NCI-H82 treated with DMSO at 0.1 percent for 48 hours (cell line): Measurements from ENCODE around the gene ZFAND6.
"Not testable (repeated sequence)": the region's sequence is repeated elsewhere in the genome, so short reads cannot be mapped to it uniquely, and the experiment has no call there.

Experiments
- DNase-seq: peaks from one replicate; lab custom pipeline; 2025; ENCODE audit not compliant: unreplicated experiment; lab: John Stamatoyannopoulos, UW

The ZFAND6 gene

DNA sequence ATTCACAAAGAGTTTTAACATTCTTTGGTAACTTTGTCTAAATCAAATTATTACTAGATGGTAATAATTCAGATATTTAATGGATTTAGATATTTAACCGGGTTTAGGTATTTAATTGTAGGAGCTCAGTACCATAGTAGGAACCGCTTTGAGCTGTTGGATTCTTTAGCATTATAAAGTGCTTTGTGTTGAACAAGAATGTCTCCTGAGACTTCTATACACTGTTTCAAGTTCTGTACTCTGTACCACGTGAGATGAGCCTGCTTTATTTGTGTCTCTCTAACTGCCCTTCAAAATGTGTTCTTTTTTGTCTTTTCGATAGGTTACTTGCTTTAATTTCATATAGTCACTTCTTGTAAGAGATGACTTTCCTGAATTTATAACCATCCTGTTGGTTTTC, 36.0 kb downstream of the ZFAND6 start:
- no peak for DNase-seq

DNA sequence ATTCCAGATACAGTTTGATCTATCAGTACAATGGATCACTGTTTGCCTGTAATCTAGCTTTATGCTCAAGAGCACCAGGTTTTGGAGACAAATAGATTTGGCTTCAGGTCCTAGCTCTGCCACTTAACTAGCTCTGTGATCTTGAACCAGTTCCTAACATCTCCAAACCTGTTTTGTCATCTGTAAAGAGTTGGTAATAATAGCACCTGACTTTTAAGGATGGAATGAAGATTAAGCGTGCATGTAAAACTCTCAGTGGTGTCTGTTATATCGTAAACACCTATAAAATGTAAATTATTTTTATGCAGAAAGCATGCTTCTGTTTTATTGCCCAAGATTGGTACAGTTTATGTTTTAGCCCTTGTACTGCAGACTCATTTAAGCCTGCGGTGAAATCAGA, 36.5 kb downstream of the ZFAND6 start:
- no peak for DNase-seq

DNA sequence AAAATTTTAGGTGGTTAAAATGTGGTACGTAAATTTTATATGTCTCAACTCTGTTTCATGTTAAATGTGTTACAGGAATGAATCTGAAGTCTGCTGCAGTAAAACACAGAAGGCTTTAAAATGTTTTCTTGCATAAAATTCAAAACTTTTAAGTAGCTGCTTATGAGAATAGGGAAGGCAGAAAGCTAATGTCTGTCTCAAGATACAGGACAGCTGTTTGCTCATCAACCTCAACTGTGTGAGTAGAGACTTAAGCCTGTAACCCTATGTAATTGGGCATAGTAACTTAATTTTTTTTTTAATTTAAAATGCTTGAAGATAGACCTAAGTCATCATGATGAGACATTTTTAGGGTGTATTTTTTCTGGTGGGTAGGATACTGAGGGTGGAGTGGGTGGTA, 38.9 kb downstream of the ZFAND6 start:
- DNase-seq: no peak

DNA sequence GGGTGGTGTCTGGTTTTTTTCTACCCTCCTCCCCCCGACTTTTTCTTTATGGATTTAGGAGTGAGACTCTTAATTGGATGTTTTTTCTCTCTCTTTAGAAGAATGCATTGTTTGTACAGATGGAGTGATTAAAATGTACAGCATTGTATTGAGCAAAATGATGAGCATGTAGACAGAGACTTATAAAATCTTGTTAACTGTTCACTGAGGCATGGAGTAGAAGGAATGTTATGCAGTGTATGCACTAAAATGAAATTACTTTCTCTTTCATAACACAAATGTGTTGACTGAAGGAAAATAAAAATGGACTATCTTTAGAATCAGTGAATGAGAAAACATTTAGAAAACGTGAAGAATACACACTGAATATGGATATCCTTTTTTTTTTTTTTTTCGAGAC, 39.8 kb downstream of the ZFAND6 start:
- peak; percentile 16 for DNase-seq

DNA sequence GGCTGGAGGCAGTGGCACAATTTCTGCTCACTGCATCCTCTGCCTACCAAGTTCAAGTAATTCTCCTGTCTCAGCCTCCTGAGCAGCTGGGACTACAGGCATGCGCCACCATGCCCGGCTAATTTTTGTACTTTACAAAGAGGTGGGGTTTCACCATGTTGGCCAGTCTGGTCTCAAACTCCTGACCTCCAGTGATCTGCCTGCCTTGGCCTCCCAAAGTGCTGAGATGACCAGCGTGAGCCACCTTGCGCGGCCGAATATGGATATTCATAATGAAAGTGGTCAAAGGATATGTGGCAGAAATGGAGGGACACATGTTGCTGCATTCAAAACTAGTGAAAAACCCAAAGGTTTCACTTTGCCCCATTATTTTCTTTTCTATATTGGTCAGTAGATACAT, 40.2 kb downstream of the ZFAND6 start:
- not testable (repeated sequence) for DNase-seq

DNA sequence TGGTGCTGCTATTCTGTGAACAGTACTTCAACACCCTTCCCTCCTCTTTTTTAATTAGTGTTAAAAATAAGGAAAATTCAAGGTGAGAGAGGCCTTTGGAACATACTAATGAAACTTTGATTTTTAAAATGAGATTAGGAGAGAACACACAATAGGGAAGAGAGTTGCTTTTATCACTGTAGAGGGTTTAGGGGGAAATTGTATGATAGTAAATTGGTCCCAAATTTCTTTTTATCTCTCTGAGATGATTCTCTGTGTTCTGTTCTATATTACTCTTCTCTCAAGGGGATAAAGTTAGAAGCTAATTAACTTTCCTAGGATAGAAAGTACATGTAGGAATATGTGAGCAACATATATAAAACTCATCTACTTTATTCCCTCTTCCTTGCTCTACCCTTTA, 40.8 kb downstream of the ZFAND6 start:
- no peak for DNase-seq

DNA sequence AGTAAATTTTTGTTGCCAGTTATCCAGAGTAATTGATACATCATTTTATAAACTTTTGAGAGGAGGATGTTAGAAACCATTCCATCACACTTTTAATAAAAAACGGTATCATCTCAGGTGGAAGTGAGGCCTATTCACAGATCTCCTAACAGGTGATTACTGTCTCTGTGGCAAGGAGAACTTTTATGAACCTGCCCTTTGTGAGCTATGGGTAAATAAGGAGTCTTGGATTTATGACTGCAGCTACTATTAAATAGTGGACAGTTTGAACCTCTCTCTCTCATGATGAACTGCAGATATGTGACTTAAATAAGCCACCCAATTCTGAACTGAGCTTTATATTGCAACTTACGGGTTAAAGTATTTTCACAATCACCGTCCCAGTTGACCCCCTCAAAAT, 45.7 kb downstream of the ZFAND6 start:
- no peak for DNase-seq

DNA sequence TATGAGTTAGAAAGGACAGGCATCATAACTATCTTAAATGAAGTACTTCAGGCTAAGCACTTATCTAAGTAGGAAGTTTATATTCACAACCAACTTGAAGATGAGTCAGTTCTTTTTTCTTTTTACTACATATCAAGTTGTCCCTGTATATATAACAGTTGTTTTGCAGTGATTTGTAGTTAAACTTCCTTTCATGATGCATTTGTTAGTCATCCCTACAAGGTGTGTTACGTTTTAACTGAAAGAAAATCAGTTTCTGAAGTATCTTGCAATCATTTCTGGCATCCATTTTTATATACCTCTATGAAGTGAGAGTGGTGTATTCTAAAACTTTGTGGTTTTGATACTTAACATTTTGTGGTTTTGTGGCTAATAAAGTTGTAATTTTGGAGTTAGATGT, 46.1 kb downstream of the ZFAND6 start:
- DNase-seq: no peak

DNA sequence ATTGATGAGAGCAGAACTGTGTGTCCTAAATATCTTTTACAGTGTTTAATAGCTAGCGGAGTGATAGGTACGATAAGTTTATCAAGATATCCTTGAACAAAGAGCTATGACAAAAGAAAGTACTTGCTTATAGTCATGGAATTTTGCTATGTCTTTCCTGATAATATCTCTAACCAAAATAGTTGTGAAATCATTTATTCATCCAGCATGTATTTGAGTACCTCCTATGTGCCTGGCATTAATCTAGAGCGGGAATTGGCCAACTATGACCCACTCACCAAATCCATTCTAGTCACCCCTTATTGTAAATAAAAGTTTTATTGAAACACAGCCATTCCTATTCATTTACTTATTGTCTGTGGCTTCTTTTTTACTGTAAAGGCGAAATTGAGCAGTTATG, 46.6 kb downstream of the ZFAND6 start:
- no peak for DNase-seq

DNA sequence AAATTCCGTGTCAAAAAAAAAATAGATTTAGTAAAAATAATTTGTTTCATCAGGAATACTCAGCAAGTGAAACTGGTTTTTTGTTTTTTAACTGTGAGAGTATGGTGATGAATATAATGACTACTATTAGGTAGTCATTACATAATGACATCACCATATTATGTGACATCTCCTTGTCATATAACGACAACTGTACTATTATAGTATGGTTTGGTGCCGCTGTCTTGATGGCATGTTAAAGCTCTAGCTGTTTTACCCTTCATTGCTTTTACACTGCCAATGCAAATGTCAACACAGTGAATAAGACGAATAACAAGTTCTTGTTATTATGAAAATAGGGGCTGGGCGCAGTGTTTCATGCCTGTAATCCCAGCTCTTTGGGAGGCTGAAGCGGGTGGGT, 47.7 kb downstream of the ZFAND6 start:
- no peak for DNase-seq

DNA sequence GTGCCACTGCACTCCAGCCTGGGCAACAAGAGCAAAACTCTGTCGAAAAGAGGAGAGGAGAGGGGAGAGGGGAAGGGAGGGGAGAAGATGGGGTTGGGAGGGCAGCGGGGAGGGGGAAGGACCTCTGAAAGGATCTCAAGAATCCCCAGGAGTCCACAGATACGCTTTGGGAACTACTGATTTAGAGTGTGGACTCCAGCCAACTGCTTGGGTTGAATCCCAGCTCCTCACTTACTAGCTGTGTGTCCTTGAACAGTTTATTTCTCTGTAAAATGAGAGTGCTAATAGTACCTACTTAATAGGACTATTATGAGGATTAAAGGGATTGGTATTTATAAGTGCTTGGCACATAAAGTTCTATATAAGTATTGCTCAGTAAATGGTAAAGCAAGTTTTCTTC, 48.3 kb downstream of the ZFAND6 start:
- DNase-seq: no peak

DNA sequence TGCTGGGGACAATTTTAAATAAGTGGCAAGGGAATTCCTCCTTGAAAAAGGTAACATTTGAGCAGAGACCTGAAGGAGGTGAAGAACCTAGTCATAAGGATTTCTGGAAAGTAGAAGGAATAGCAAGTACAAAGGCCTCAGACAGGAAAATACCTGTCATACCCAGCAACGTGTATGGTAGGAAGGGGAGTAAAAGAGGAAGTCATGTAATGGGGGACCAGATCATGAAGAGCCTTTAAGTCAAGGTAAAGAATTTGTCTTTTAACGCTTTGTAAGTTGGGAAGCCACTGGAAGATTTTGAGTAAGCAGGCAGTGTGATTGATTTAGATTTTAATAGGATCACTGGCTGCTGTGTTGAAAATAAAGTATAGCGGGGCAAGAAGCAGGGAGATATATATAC, 49.9 kb downstream of the ZFAND6 start:
- no peak for DNase-seq

DNA sequence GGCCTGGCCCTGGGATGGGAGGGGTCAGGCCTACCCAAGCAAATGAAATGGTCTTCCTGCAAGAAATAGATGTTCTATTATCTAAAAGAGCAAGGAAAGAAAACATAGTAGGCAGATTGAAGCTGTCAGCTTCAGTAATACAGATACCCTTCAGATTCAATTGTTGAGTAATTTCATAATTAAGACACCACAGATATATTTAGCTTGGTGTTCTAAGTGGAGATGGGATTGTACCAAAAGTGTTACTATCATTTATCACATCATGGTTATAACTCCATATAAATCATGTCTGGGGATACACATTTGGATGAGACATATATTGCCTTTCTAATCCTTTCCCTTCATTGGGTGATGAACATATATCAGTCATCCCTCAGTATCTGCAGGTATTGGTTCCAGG, 51.4 kb downstream of the ZFAND6 start:
- DNase-seq: no peak

DNA sequence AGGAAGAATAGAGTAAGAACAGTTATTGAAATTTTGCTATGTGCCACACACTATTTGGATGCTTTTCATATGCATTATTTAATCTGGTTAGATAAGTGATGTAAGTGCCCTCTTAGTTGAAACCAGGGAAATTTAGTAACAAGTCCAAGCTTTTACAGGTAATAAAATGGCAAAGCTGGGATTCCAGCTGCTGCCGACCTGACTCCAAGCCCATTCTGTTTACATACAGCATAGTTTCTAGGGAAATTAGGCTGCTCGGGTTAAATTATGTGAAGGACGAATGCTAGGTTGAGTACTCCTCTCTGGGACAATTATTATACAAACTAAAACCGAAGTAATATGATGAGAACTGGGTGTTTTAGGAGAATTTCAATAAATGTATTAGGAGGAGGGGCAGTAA, 54.6 kb downstream of the ZFAND6 start:
- DNase-seq: no peak

DNA sequence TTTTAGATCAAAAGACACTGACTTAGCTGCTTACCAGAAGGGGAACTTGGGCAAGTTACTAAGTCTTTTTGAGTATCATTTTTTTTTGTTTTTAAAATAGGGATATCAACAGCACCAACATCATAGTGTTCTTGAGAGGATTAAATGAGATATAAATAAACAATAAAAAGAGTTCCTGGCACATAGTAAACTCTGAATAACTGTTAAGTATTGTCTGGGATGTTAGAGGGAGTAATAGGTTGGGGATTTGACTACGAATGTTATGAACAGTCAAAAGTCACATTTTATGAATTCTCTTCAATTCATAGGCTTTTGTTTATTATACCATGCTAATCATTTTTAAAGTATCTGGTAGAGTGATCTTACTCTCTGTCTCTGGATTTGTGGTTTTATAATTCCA, 55.5 kb downstream of the ZFAND6 start:
- DNase-seq: no peak

DNA sequence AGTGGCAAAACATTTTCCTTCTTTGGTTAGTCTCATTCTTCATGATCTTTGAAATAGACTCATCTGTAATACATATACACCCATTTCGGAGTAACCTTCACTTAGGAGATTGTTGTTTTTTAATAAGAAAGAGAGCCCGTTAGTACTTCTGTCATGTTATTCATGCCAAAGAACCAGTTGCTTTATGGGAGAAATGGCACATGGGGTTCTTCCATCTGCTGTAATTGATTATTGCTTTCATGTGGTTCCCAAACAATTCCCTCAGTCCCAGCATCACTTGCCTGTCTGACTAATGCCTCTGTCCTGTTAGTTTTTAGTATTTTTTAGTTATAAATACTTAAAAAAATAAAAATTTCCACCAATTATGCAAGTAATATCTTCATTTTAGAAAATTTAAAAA, 59.5 kb downstream of the ZFAND6 start:
- no peak for DNase-seq

DNA sequence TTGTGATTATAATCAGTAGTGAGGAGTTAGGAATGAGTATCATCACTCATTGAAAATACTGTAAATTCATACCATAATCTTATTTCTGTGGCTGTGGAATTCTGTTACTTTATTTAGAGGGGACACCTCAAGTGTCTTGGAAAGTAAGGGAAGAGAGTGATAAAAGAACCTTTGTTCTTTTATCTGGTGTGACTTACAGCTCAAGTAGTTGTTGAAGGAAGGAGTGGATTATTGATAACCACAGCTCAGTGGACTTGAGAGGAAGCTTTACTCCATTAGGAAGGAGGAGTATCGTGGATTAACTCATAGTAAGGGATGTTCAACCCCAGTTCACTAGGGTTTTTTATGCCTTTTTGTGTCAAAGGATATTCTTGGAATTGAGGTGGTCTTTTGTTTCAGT, 61.2 kb downstream of the ZFAND6 start:
- no peak for DNase-seq

DNA sequence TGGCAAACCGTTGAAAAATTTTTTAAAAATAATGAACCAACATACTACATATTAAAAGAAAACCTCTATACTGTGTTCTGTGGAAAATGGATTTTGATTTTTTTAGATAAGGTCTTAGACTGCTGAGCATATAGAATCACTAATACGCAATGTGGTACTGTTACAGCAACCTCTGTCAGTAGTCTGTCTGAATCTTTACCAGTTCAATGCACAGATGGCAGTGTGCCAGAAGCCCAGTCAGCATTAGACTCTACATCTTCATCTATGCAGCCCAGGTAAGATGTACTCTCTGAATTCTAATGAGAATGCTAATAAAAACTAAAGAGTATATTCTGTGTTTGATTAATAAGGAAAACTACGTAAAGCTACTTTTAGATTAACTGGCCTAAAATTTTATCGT, 62.1 kb downstream of the ZFAND6 start:
- no peak for DNase-seq

DNA sequence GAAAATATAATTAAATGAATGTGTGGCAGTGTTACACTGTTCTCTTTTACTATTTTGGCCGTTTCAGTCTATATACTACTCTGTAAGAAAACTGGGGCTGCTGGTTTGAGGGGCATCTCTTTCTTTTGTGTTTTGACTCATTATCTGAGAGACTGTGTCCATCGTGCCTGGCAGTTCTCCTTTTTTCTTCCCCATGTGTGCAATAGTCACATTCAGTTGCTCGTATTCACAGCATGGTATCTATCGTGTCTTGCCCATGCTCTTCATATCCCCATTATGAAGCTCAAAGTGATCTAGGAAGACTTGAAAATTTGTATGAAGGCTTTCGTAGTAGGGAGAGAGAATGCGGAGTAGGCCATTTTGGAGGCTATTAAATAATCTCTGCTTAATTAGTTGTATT, 63.6 kb downstream of the ZFAND6 start:
- no peak for DNase-seq

DNA sequence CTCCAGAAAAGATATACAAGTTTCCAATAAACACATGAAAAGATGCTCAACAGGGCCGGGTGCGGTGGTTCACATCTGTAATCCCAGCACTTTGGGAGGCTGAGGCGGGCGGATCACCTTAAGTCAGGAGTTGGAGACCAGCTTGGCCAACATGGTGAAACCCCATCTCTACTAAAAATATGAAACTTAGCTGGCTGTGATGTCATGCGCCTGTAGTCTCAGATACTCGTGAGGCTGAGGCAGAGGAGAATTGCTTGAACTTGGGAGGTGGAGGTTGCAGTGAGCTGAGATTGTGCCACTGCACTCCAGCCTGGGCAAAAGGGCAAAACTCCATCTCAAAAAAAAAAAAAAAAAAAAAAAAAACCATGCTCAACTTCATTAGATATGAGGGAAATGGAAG, 67.8 kb downstream of the ZFAND6 start:
- DNase-seq: not testable (repeated sequence)

DNA sequence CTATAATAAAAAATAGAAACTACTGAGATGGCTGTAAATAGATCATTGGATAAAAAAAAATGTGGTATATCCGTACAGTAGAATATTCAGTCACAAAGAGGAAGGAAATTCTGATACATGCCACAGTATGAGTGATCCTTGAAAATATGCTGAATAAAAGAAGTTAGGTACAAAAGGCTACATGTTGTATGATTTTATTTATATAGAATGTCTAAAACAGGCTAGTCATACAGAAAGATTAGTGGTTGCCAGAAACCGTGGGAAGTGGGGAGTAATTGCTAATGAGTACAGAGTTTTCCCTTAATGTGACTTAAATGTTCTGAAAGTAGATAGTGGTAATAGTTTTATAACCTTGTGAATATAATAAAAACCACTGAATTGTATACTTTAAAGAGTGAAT, 68.4 kb downstream of the ZFAND6 start:
- no peak for DNase-seq

DNA sequence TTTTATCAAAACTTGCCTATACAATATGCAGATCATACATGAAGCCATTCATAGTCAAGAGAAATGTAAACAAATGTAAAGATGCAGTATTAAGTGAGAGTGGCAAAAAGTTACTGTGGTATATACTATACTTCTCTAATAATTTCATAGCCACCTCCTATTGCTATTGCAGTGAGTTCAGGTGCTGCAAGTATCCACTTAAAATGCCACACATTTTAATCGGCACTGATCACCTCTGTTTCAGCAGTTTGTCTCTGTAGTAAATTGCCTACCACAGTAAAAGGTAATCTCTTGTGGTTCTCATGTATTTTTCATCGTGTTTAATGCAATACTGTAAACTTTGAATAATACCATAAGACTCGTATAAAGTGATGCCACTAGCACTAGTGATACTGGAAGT, 72.9 kb downstream of the ZFAND6 start:
- no peak for DNase-seq

DNA sequence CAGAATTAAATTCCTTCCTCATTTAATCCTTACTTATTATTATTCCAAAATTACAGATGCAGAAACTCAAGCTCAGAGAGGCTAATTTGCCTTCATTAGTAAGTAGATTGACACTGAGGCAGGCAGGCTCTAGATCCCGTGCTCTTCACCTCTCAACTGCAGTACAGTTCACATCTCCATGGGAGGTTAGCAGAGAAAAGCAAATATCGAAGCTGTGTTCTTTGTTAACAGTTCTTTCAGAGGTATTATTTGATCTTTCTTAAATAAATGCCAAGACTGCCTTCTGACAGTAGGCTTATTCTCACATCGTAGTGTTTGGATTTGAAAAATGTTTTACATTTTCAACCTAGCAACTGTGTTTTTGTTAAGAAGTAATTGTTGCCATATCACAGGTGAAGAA, 77.4 kb downstream of the ZFAND6 start:
- no peak for DNase-seq

DNA sequence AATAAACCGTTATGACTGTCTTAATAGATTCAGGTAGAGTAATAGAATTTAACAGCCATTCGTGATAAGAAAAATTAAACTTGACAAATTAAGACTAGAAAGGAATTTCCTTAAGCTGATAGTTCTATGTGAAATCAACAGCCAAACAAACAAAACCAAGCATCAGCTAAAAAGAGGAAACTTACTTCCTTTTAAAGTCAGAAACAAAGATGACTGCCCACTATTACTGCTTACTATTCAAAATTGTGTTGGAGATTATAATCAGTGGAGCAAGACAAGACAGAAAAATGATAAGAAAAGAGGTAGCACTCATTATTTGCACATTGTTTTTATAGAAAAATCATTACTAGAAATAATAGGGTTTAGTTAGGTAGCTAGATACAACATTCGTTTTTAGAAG, 79.5 kb downstream of the ZFAND6 start:
- no peak for DNase-seq
